OCI-LY7 (cell line): ENCODE data around the gene C19orf73. TPM values are rescaled to one million over a fixed set of nuclear protein-coding genes. Genes with fewer than 3 reads are reported as not detected.

ENCODE experiments used
- BruUV-seq: library from RNA; stranded (reverse); fragments of 400-500 nt; replicated peaks from 2 replicates; lab custom pipeline; 2021; lab: Mats Ljungman, UMichigan
- CTCF ChIA-PET: fragments of 300-600 bp; sonication (Branson Sonifier 250); formaldehyde crosslinking; loops from one replicate; lab custom pipeline; 2022; ENCODE audit warnings: antibody characterized with exemption; ENCODE audit not compliant: unreplicated experiment; lab: Charles Lee
- POLR2A ChIA-PET: fragments of 300-600 bp; sonication (Branson Sonifier 250); formaldehyde crosslinking; loops from one replicate; lab custom pipeline; 2022; ENCODE audit warnings: antibody characterized with exemption; lab: Charles Lee
- DNase-seq: peaks from one replicate; pipeline ENCODE4 v3.0.0-alpha.2; 2015; ENCODE audit warnings: low spot score
- H2AFZ ChIP-seq: fragments of 200-600 bp; sonication (generic), shearing (Covaris generic); 2 replicates; pipeline ENCODE4 v1.6.1; 2014; ENCODE audit warnings: mild to moderate bottlenecking, antibody characterized with exemption, low read length, moderate library complexity
- H3K27ac ChIP-seq: fragments of 200-600 bp; sonication (generic); 2 replicates; pipeline ENCODE4 v1.5.1; 2014; ENCODE audit warnings: mixed run types, low read depth, mild to moderate bottlenecking, moderate library complexity, low read length, inconsistent platforms; ENCODE audit not compliant: poor library complexity, severe bottlenecking
- H3K36me3 ChIP-seq: fragments of 200-600 bp; sonication (generic); 2 replicates; pipeline ENCODE4 v1.6.1; 2014; ENCODE audit warnings: mild to moderate bottlenecking, antibody characterized with exemption, low read length, moderate library complexity, mixed read lengths; ENCODE audit not compliant: insufficient read depth
- H3K4me1 ChIP-seq: fragments of 200-600 bp; sonication (generic); 2 replicates; pipeline ENCODE4 v1.5.1; 2014; ENCODE audit warnings: mild to moderate bottlenecking, low read length; ENCODE audit not compliant: insufficient read depth, poor library complexity, severe bottlenecking
- H3K4me2 ChIP-seq: fragments of 200-600 bp; sonication (generic); 2 replicates; pipeline ENCODE4 v1.6.1; 2014; ENCODE audit warnings: mild to moderate bottlenecking, low read length
- H3K4me3 ChIP-seq: fragments of 200-600 bp; sonication (generic); 2 replicates; pipeline ENCODE4 v1.5.1; 2014; ENCODE audit warnings: mild to moderate bottlenecking, low read depth, low read length; ENCODE audit not compliant: poor library complexity, severe bottlenecking
- H3K79me2 ChIP-seq: fragments of 200-600 bp; sonication (generic); 2 replicates; pipeline ENCODE4 v1.6.1; 2016; ENCODE audit warnings: low read depth, mild to moderate bottlenecking, low read length, moderate library complexity, mixed read lengths; ENCODE audit not compliant: insufficient read depth
- H3K9me2 ChIP-seq: fragments of 200-600 bp; sonication (generic); 2 replicates; pipeline ENCODE4 v1.6.1; 2016; ENCODE audit warnings: mild to moderate bottlenecking, low read length, mixed read lengths; ENCODE audit not compliant: insufficient read depth
- H3K9me3 ChIP-seq: fragments of 200-600 bp; sonication (generic); 2 replicates; pipeline ENCODE4 v1.6.1; 2014; ENCODE audit warnings: mild to moderate bottlenecking, mixed run types, low read length, mixed read lengths
- H4K20me1 ChIP-seq: fragments of 200-600 bp; sonication (generic); 2 replicates; pipeline ENCODE4 v1.6.1; 2014; ENCODE audit warnings: mild to moderate bottlenecking, antibody characterized with exemption, low read length, moderate library complexity, mixed read lengths; ENCODE audit not compliant: insufficient read depth
- CTCF ChIP-seq: fragments of 200-600 bp; sonication (generic); conservative IDR thresholded peaks from 2 replicates; pipeline ENCODE4 v1.5.1; 2014; ENCODE audit warnings: mild to moderate bottlenecking, antibody characterized with exemption, low read length, moderate library complexity, mixed read lengths
- EZH2phosphoT487 ChIP-seq: fragments of 200-600 bp; sonication (generic); IDR thresholded peaks from 2 replicates; pipeline ENCODE4 v1.6.1; 2018; ENCODE audit warnings: low read depth, borderline replicate concordance, mild to moderate bottlenecking, mixed run types, antibody characterized with exemption, low read length, moderate library complexity, mixed read lengths
- intact Hi-C: fragments of 100-400 bp; cut with micrococcal nuclease; formaldehyde crosslinking; loops from one replicate; pipeline ENCODE4 v1.10.0; 2022; ENCODE audit not compliant: unreplicated experiment
- total RNA-seq, 2 experiments: library from RNA; depleted of rRNA in 1 of 2; stranded (reverse); fragments of >200 nt in 1 of 2; shearing (Covaris generic) in 1 of 2; gene quantifications; 2 replicates each; pipeline ENCODE4 v1.2.3, GENCODE V29; 2014 to 2022

C19orf73 gene
- total RNA-seq, 2 experiments from 2014 or later: 2.5 to 8.3 TPM

GRCh38 chr19:49130325-49130724, 11.4 kb upstream of the C19orf73 start:
- no peak for DNase-seq
- BruUV-seq: no TSS peak
- intact Hi-C loops: loop anchor here (5.0 kb wide), 1 partner anchor 308 kb away; no protein-coding TSS in a partner anchor
- Histone ChIP-seq H3K79me2 (no peaks in the 10 kb centered on the region), H4K20me1 (no peaks in the 10 kb centered on the region), H3K4me2 (no peak overlapping the region), H3K9me3 (no peaks in the 10 kb centered on the region), H3K9me2 (no peaks in the 10 kb centered on the region), H3K4me1 (peaks cover 16% of the 10 kb centered on the region), H2AFZ (no peak overlapping the region), H3K36me3 (peaks cover 6% of the 10 kb centered on the region; the same call in 1 of the 2 replicates), H3K27ac (no peak overlapping the region), H3K4me3 (no peak overlapping the region)
- ChIA-PET CTCF (interaction anchor here (0.9 kb wide), 1 partner anchor 19 kb away, joined by 5 read pairs; no protein-coding TSS in a partner anchor), POLR2A (no interaction called here)
- no peak for TF ChIP-seq EZH2phosphoT487
- TF ChIP-seq CTCF: no peak

GRCh38 chr19:49129238-49129583, 10.3 kb upstream of the C19orf73 start:
- POLR2A ChIA-PET: no interaction called here
- Histone ChIP-seq H3K4me1 (peaks cover 16% of the 10 kb centered on the region), H3K27ac (no peak overlapping the region), H3K9me2 (no peaks in the 10 kb centered on the region), H3K4me2 (peak overlapping the region; percentile 84), H3K4me3 (peak overlapping the region; percentile 67), H4K20me1 (no peaks in the 10 kb centered on the region), H2AFZ (no peak overlapping the region), H3K36me3 (peaks cover 2% of the 10 kb centered on the region; the same call in 1 of the 2 replicates), H3K9me3 (no peaks in the 10 kb centered on the region), H3K79me2 (no peaks in the 10 kb centered on the region)
- DNase-seq: no peak
- no TSS peak for BruUV-seq
- TF ChIP-seq EZH2phosphoT487: no peak
- no peak for TF ChIP-seq CTCF
- CTCF ChIA-PET: no interaction called here
- intact Hi-C loops: loop anchor here (5.0 kb wide), 1 partner anchor 543 kb away; no protein-coding TSS in a partner anchor

GRCh38 chr19:49128545-49129237, 9.7 kb upstream of the C19orf73 start:
- no TSS peak for BruUV-seq
- H3K9me3 ChIP-seq: no peaks in the 10 kb centered on the region
- peak overlapping the region; percentile 83; the same call in 1 of the 2 replicates for H2AFZ ChIP-seq
- no peak overlapping the region for H3K27ac ChIP-seq
- H3K79me2 ChIP-seq: no peaks in the 10 kb centered on the region
- intact Hi-C loops: loop anchor here (5.0 kb wide), 1 partner anchor 544 kb away; no protein-coding TSS in a partner anchor
- no peaks in the 10 kb centered on the region for H3K9me2 ChIP-seq
- ChIA-PET CTCF (interaction anchor here (0.5 to 0.8 kb wide), 2 partner anchors 11 to 20 kb away, joined by 3 to 5 read pairs; no protein-coding TSS in a partner anchor), POLR2A (interaction anchor here (1.3 kb wide), 1 partner anchor 15 kb away, joined by 7 read pairs; the partner anchor contains the start of gene LIN7B)
- H3K4me2 ChIP-seq: peak overlapping the region; percentile 84
- no peaks in the 10 kb centered on the region for H4K20me1 ChIP-seq
- peak overlapping the region; percentile 67 for H3K4me3 ChIP-seq
- no peaks in the 10 kb centered on the region for H3K36me3 ChIP-seq
- TF ChIP-seq CTCF: no peak
- TF ChIP-seq EZH2phosphoT487: no peak
- DNase-seq: no peak
- H3K4me1 ChIP-seq: peaks cover 16% of the 10 kb centered on the region
